GM12878 (cell line): Measurements from ENCODE around the gene CCBE1.

Experiments
- CTCF ChIP-seq, 3 experiments: IDR thresholded peaks in 2 of 3; conservative IDR thresholded peaks in 1 of 3; 2 replicates each; pipeline ENCODE4 v1.5.1; 2011; ENCODE audit warnings: low read depth in 3 of 3, low read length in 3 of 3, mild to moderate bottlenecking in 3 of 3, control low read depth in 2 of 3, moderate library complexity in 2 of 3, inconsistent platforms in 1 of 3, mixed read lengths in 1 of 3; ENCODE audit not compliant: control insufficient read depth in 2 of 3, insufficient read depth in 1 of 3; ENCODE audit errors: extremely low read depth in 1 of 3
- GABPA ChIP-seq: IDR thresholded peaks from 2 replicates; pipeline ENCODE4 v1.6.1; 2014; ENCODE audit warnings: antibody characterized with exemption, low read depth, mild to moderate bottlenecking, inconsistent platforms
- MXI1 ChIP-seq: fragments of 150-350 bp; IDR thresholded peaks from 2 replicates; pipeline ENCODE4 v1.6.1; 2011; ENCODE audit warnings: low read depth, mild to moderate bottlenecking, inconsistent platforms, low read length, improper control_type of control experiment
- SP1 ChIP-seq: IDR thresholded peaks from one replicate; pipeline ENCODE4 v1.6.1; 2011; ENCODE audit warnings: low read depth, low read length
- USF2 ChIP-seq: IDR thresholded peaks from 2 replicates; pipeline ENCODE4 v1.6.1; 2011; ENCODE audit warnings: low read depth, low read length, improper control_type of control experiment, borderline replicate concordance

GRCh38 chr18:59613903-59614302 is 83.3 kb downstream of the CCBE1 start:
- TF ChIP-seq GABPA (no peak), USF2 (no peak), MXI1 (no peak), SP1 (no peak), CTCF (IDR thresholded peaks at IDR 0.05 in 2 of 3, conservative IDR thresholded peaks at IDR 0.05 in 1 of 3; ENCODE audit: control insufficient read depth in 2 of 3, extremely low read depth in 1 of 3, insufficient read depth in 1 of 3, low read depth in 3 of 3, low read length in 3 of 3) (no peak)
